GM12874 (cell line): ENCODE results near the gene ARFGEF3.

Source experiments
- CTCF ChIP-seq: IDR thresholded peaks from 2 replicates; pipeline ENCODE4 v1.5.1; 2011; ENCODE audit warnings: low read depth, mild to moderate bottlenecking, control low read depth, low read length, moderate library complexity; ENCODE audit not compliant: insufficient read depth

The ARFGEF3 gene

GRCh38 chr6:138157986-138158638, 3.6 kb upstream of the ARFGEF3 start:
- TF ChIP-seq CTCF = no peak

GRCh38 chr6:138159246-138159645, 2.5 kb upstream of the ARFGEF3 start:
- TF ChIP-seq CTCF = no peak

GRCh38 chr6:138160329-138161087, 1.2 kb upstream of the ARFGEF3 start:
- no peak for TF ChIP-seq CTCF

- no peak for TF ChIP-seq CTCF
These were observed 726 bp upstream of the ARFGEF3 start for GRCh38 chr6:138161088-138161337.

GRCh38 chr6:138162111-138162954, 594 bp downstream of the ARFGEF3 start:
- TF ChIP-seq CTCF = no peak

- no peak for TF ChIP-seq CTCF
These were observed 1.3 kb downstream of the ARFGEF3 start for GRCh38 chr6:138162955-138163575.

GRCh38 chr6:138175596-138175995, 13.9 kb downstream of the ARFGEF3 start:
- no peak for TF ChIP-seq CTCF
